HFFc6 (cell line): ENCODE data around the gene WAC. TPM values are rescaled to one million over a fixed set of nuclear protein-coding genes. Genes with fewer than 3 reads are reported as not detected.

ENCODE experiments used
- DNase-seq: peaks from one replicate; pipeline ENCODE4 v3.0.0-alpha.2; 2018
- H3K27ac Mint-ChIP-seq: 2 replicates; pipeline ENCODE4 v1.8.0; 2020; ENCODE audit warnings: mild to moderate bottlenecking, mixed read lengths
- H3K27me3 Mint-ChIP-seq: 2 replicates; pipeline ENCODE4 v1.8.0; 2021; ENCODE audit warnings: mild to moderate bottlenecking, moderate library complexity, mixed read lengths; ENCODE audit not compliant: insufficient read depth
- H3K36me3 Mint-ChIP-seq: 2 replicates; pipeline ENCODE4 v1.8.0; 2021; ENCODE audit warnings: low read depth, mixed read lengths
- H3K4me1 Mint-ChIP-seq: 2 replicates; pipeline ENCODE4 v1.8.0; 2020; ENCODE audit warnings: low read depth, mixed read lengths
- H3K4me3 Mint-ChIP-seq: 2 replicates; pipeline ENCODE4 v1.8.0; 2020; ENCODE audit warnings: mild to moderate bottlenecking, moderate library complexity, mixed read lengths
- H3K9me3 Mint-ChIP-seq: 2 replicates; pipeline ENCODE4 v1.8.0; 2020; ENCODE audit warnings: mild to moderate bottlenecking, mixed read lengths
- CTCF ChIP-seq: fragments of 200-600 bp; sonication (generic); IDR thresholded peaks from 2 replicates; pipeline ENCODE4 v1.5.0; 2021; ENCODE audit warnings: antibody characterized with exemption, mild to moderate bottlenecking
- total RNA-seq, 6 experiments: library from RNA; stranded (reverse); fragmentation: NEBNext Ultra II Directional; extraction: Animal tissue kit (Norgen Biotek cat#: 25700); gene quantifications; 2 replicates in 1 of 6; 3 replicates in 5 of 6; pipeline ENCODE4 v1.2.3, GENCODE V29; 2021

The WAC gene
- total RNA-seq, 6 experiments from 2014 or later = 67.2 to 81.5 (median 74.3) TPM

GRCh38 chr10:28669227-28670173 is 136.6 kb downstream of the WAC start:
- Mint-ChIP-seq H3K9me3 (no peaks in the 10 kb centered on the region), H3K36me3 (no peaks in the 10 kb centered on the region; the same call in 1 of the 2 replicates), H3K27ac (no peak overlapping the region), H3K4me3 (peak overlapping the region; percentile 69), H3K27me3 (peaks cover 49% of the 10 kb centered on the region), H3K4me1 (peaks cover 14% of the 10 kb centered on the region)
- no peak for DNase-seq
- no peak for TF ChIP-seq CTCF

Other genes with a start within 250 kb of the WAC start
- 1 to 10 TPM in 2 of 6 experiments, under 1 TPM in 4; 0.80 to 2.6 (median 0.86) TPM for gene MPP7, start 230.1 kb upstream of the WAC start, total RNA-seq
- 1 to 10 TPM; 1.6 to 2.3 (median 2.2) TPM for gene BAMBI, start 144.4 kb downstream of the WAC start, total RNA-seq